ENCODE measurements around the gene C7orf57. TPM values are rescaled to one million over a fixed set of nuclear protein-coding genes. Genes with fewer than 3 reads are reported as not detected.

C7orf57 gene
- total and polyA plus RNA-seq, 4 donors = not detected

GRCh38 chr7:48083114-48083830 is 47.9 kb downstream of the C7orf57 start:
- ATAC-seq (ENCODE audit: low FRiP score) (no peak), DNase-seq (no peak)
- H3K9me3 ChIP-seq (ENCODE audit: control insufficient read depth, low read length) = no peaks in the 10 kb centered on the region
- H3K27me3 ChIP-seq (ENCODE audit: control insufficient read depth in 1 of 2, insufficient read depth in 2 of 2, low read length in 1 of 2) = no peaks in the 10 kb centered on the region
- no peaks in the 10 kb centered on the region for H3K36me3 ChIP-seq (ENCODE audit: control insufficient read depth in 1 of 2, insufficient read depth in 2 of 2, low read length in 1 of 2)
- peaks cover 0 to 2% of the 10 kb centered on the region in 2 donors for H3K4me1 ChIP-seq (ENCODE audit: control insufficient read depth in 1 of 2, insufficient read depth in 2 of 2, low read length in 2 of 2)
- 72% methylated on average over 6 of the region's 6 CpGs for WGBS, 2 donors
- intact Hi-C loops (cut with DNase I) = no loop called here
- no peak overlapping the region for H3K4me3 ChIP-seq (ENCODE audit: low read length in 2 of 2)
- H3K27ac ChIP-seq (ENCODE audit: low read depth in 1 of 2, low read length in 2 of 2) = no peak overlapping the region

GRCh38 chr7:48084727-48085432 is 49.5 kb downstream of the C7orf57 start:
- peak; percentile 83 for DNase-seq
- H3K4me3 ChIP-seq (ENCODE audit: low read length in 2 of 2) = no peak overlapping the region
- H3K36me3 ChIP-seq (ENCODE audit: control insufficient read depth in 1 of 2, insufficient read depth in 2 of 2, low read length in 1 of 2) = no peaks in the 10 kb centered on the region
- 28 to 31% methylated on average over 9 of the region's 9 CpGs for WGBS, 2 donors
- ATAC-seq (ENCODE audit: low FRiP score) = peak; percentile 77
- intact Hi-C loops (cut with DNase I) = loop anchor here in 1 of 2 donors (5.0 kb wide), 1 partner anchor 48 kb away; the partner anchor contains the start of gene C7orf57
- peaks cover 0 to 2% of the 10 kb centered on the region in 2 donors for H3K4me1 ChIP-seq (ENCODE audit: control insufficient read depth in 1 of 2, insufficient read depth in 2 of 2, low read length in 2 of 2)
- H3K27ac ChIP-seq (ENCODE audit: low read depth in 1 of 2, low read length in 2 of 2) = peak overlapping the region in 1 of 2 donors; percentile 85
- no peaks in the 10 kb centered on the region for H3K27me3 ChIP-seq (ENCODE audit: control insufficient read depth in 1 of 2, insufficient read depth in 2 of 2, low read length in 1 of 2)
- H3K9me3 ChIP-seq (ENCODE audit: control insufficient read depth, low read length) = no peaks in the 10 kb centered on the region

GRCh38 chr7:48085433-48085791 is 50.1 kb downstream of the C7orf57 start:
- intact Hi-C loops (cut with DNase I) = loop anchor here in 1 of 2 donors (5.0 kb wide), 1 partner anchor 48 kb away; the partner anchor contains the start of gene C7orf57
- H3K4me1 ChIP-seq (ENCODE audit: control insufficient read depth in 1 of 2, insufficient read depth in 2 of 2, low read length in 2 of 2) = peaks cover 0 to 2% of the 10 kb centered on the region in 2 donors
- no peak for ATAC-seq (ENCODE audit: low FRiP score)
- H3K9me3 ChIP-seq (ENCODE audit: control insufficient read depth, low read length) = no peaks in the 10 kb centered on the region
- H3K27ac ChIP-seq (ENCODE audit: low read depth in 1 of 2, low read length in 2 of 2) = peak overlapping the region in 1 of 2 donors; percentile 39
- WGBS, 2 donors = 81 to 88% methylated on average over 1 of the region's 1 CpG
- no peaks in the 10 kb centered on the region for H3K36me3 ChIP-seq (ENCODE audit: control insufficient read depth in 1 of 2, insufficient read depth in 2 of 2, low read length in 1 of 2)
- no peak for DNase-seq
- H3K27me3 ChIP-seq (ENCODE audit: control insufficient read depth in 1 of 2, insufficient read depth in 2 of 2, low read length in 1 of 2) = no peaks in the 10 kb centered on the region
- no peak overlapping the region for H3K4me3 ChIP-seq (ENCODE audit: low read length in 2 of 2)

GRCh38 chr7:48085942-48086341 is 50.6 kb downstream of the C7orf57 start:
- peaks cover 0 to 2% of the 10 kb centered on the region in 2 donors for H3K4me1 ChIP-seq (ENCODE audit: control insufficient read depth in 1 of 2, insufficient read depth in 2 of 2, low read length in 2 of 2)
- intact Hi-C loops (cut with DNase I) = loop anchor here in 1 of 2 donors (5.0 kb wide), 1 partner anchor 49 kb away; the partner anchor contains the start of gene C7orf57
- 79 to 85% methylated on average over 1 of the region's 1 CpG for WGBS, 2 donors
- no peak for ATAC-seq (ENCODE audit: low FRiP score)
- DNase-seq = no peak
- H3K9me3 ChIP-seq (ENCODE audit: control insufficient read depth, low read length) = no peaks in the 10 kb centered on the region
- H3K27me3 ChIP-seq (ENCODE audit: control insufficient read depth in 1 of 2, insufficient read depth in 2 of 2, low read length in 1 of 2) = no peaks in the 10 kb centered on the region
- H3K36me3 ChIP-seq (ENCODE audit: control insufficient read depth in 1 of 2, insufficient read depth in 2 of 2, low read length in 1 of 2) = no peaks in the 10 kb centered on the region
- no peak overlapping the region for H3K27ac ChIP-seq (ENCODE audit: low read depth in 1 of 2, low read length in 2 of 2)
- no peak overlapping the region for H3K4me3 ChIP-seq (ENCODE audit: low read length in 2 of 2)

- Histone ChIP-seq H3K9me3 (ENCODE audit: control insufficient read depth, low read length) (no peaks in the 10 kb centered on the region), H3K36me3 (ENCODE audit: control insufficient read depth in 1 of 2, insufficient read depth in 2 of 2, low read length in 1 of 2) (no peaks in the 10 kb centered on the region), H3K27me3 (ENCODE audit: control insufficient read depth in 1 of 2, insufficient read depth in 2 of 2, low read length in 1 of 2) (no peaks in the 10 kb centered on the region), H3K4me1 (ENCODE audit: control insufficient read depth in 1 of 2, insufficient read depth in 2 of 2, low read length in 2 of 2) (peaks cover 0 to 2% of the 10 kb centered on the region in 2 donors), H3K27ac (ENCODE audit: low read depth in 1 of 2, low read length in 2 of 2) (no peak overlapping the region), H3K4me3 (ENCODE audit: low read length in 2 of 2) (no peak overlapping the region)
- DNase-seq = no peak
- no peak for ATAC-seq (ENCODE audit: low FRiP score)
- WGBS, 2 donors = 74 to 83% methylated on average over 7 of the region's 7 CpGs
- intact Hi-C loops (cut with DNase I) = loop anchor here in 1 of 2 donors (5.0 kb wide), 1 partner anchor 50 kb away; the partner anchor contains the start of gene C7orf57
These were observed 52.0 kb downstream of the C7orf57 start for GRCh38 chr7:48087349-48087748.

GRCh38 chr7:48088559-48089045 is 53.3 kb downstream of the C7orf57 start:
- H3K27me3 ChIP-seq (ENCODE audit: control insufficient read depth in 1 of 2, insufficient read depth in 2 of 2, low read length in 1 of 2) = no peaks in the 10 kb centered on the region
- peaks cover 0 to 2% of the 10 kb centered on the region in 2 donors for H3K4me1 ChIP-seq (ENCODE audit: control insufficient read depth in 1 of 2, insufficient read depth in 2 of 2, low read length in 2 of 2)
- ATAC-seq (ENCODE audit: low FRiP score) (peak; percentile 87), DNase-seq (peak; percentile 95 to 96)
- peak overlapping the region; percentile 39 to 78 for H3K27ac ChIP-seq (ENCODE audit: low read depth in 1 of 2, low read length in 2 of 2)
- H3K36me3 ChIP-seq (ENCODE audit: control insufficient read depth in 1 of 2, insufficient read depth in 2 of 2, low read length in 1 of 2) = no peaks in the 10 kb centered on the region
- 1% methylated on average over 25 of the region's 25 CpGs for WGBS, 2 donors
- H3K4me3 ChIP-seq (ENCODE audit: low read length in 2 of 2) = peak overlapping the region; percentile 16 to 57
- intact Hi-C loops (cut with DNase I) = loop anchor here in 1 of 2 donors (5.0 kb wide), 1 partner anchor 51 kb away; the partner anchor contains the start of gene C7orf57
- H3K9me3 ChIP-seq (ENCODE audit: control insufficient read depth, low read length) = no peaks in the 10 kb centered on the region

GRCh38 chr7:48089046-48090003 is 54.0 kb downstream of the C7orf57 start, which contains the start of gene UPP1:
TSS of gene UPP1 (plus strand) at chr7:48089265. CDS start at chr7:48094784, 5,519 bp downstream.
- Histone ChIP-seq H3K4me3 (ENCODE audit: low read length in 2 of 2) (peak within 1 kb of the TSS; percentile 16 to 57), H3K27ac (ENCODE audit: low read depth in 1 of 2, low read length in 2 of 2) (peak within 1 kb of the TSS; percentile 39 to 78), H3K9me3 (ENCODE audit: control insufficient read depth, low read length) (no peaks in the 10 kb centered on the region), H3K27me3 (ENCODE audit: control insufficient read depth in 1 of 2, insufficient read depth in 2 of 2, low read length in 1 of 2) (no peaks in the 10 kb centered on the region), H3K36me3 (ENCODE audit: control insufficient read depth in 1 of 2, insufficient read depth in 2 of 2, low read length in 1 of 2) (no peaks in the 10 kb centered on the region), H3K4me1 (ENCODE audit: control insufficient read depth in 1 of 2, insufficient read depth in 2 of 2, low read length in 2 of 2) (peaks cover 0 to 2% of the 10 kb centered on the region in 2 donors)
- DNase-seq (peak; percentile 95 to 96), ATAC-seq (ENCODE audit: low FRiP score) (peak; percentile 93)
- WGBS, 2 donors = 4 to 5% methylated on average over 71 to 96 of the region's 96 CpGs
- intact Hi-C loops (cut with DNase I) = loop anchor here (5.0 kb wide), 1 partner anchor 52 kb away; the partner anchor contains the start of gene C7orf57 (in 2 of the 2)

All from aorta (tissue), 5 donors.